ENCODE data around the gene TXK.

Gene TXK

GRCh38 chr4:48068182-48068581 is 65.9 kb downstream of the TXK start:
- Histone ChIP-seq H3K9me3 (ENCODE audit: low read length) (no peaks in the 10 kb centered on the region), H3K79me2 (ENCODE audit: insufficient read depth, low read length) (no peaks in the 10 kb centered on the region), H3K4me3 (ENCODE audit: low read depth, low read length, poor library complexity, severe bottlenecking) (no peak overlapping the region), H3K4me2 (ENCODE audit: low read length) (no peak overlapping the region), H3K9me2 (ENCODE audit: low read depth, low read length) (no peaks in the 10 kb centered on the region), H3K9ac (ENCODE audit: low read length) (no peak overlapping the region), H2AFZ (ENCODE audit: low read length) (no peak overlapping the region), H3K27ac (ENCODE audit: low read depth, low read length, poor library complexity, severe bottlenecking) (no peak overlapping the region), H3K4me1 (ENCODE audit: insufficient read depth, low read length, severe bottlenecking) (no peaks in the 10 kb centered on the region), H4K20me1 (ENCODE audit: insufficient read depth, low read length) (no peaks in the 10 kb centered on the region), H3K36me3 (ENCODE audit: insufficient read depth, low read length) (no peaks in the 10 kb centered on the region), H3K27me3 (ENCODE audit: insufficient read depth, low read length) (no peaks in the 10 kb centered on the region), H3F3A (ENCODE audit: insufficient read depth, low read length) (no peaks in the 10 kb centered on the region)
- TF ChIP-seq CTCF (IDR thresholded peaks at IDR 0.05; ENCODE audit: low read length) (no peak), EZH2 (IDR thresholded peaks at IDR 0.05; ENCODE audit: borderline replicate concordance, low read length) (no peak)

- no peak overlapping the region for H2AFZ ChIP-seq (ENCODE audit: low read length)
- H3K4me3 ChIP-seq (ENCODE audit: low read depth, low read length, poor library complexity, severe bottlenecking), result no peak overlapping the region
- no peaks in the 10 kb centered on the region for H3K27me3 ChIP-seq (ENCODE audit: insufficient read depth, low read length)
- H3K27ac ChIP-seq (ENCODE audit: low read depth, low read length, poor library complexity, severe bottlenecking), result no peak overlapping the region
- TF ChIP-seq CTCF (IDR thresholded peaks at IDR 0.05; ENCODE audit: low read length), result no peak
- TF ChIP-seq EZH2 (IDR thresholded peaks at IDR 0.05; ENCODE audit: borderline replicate concordance, low read length), result no peak
- H4K20me1 ChIP-seq (ENCODE audit: insufficient read depth, low read length), result no peaks in the 10 kb centered on the region
- no peak overlapping the region for H3K4me2 ChIP-seq (ENCODE audit: low read length)
- H3K4me1 ChIP-seq (ENCODE audit: insufficient read depth, low read length, severe bottlenecking), result no peaks in the 10 kb centered on the region
- H3F3A ChIP-seq (ENCODE audit: insufficient read depth, low read length), result no peaks in the 10 kb centered on the region
- no peaks in the 10 kb centered on the region for H3K9me3 ChIP-seq (ENCODE audit: low read length)
- H3K36me3 ChIP-seq (ENCODE audit: insufficient read depth, low read length), result no peaks in the 10 kb centered on the region
- H3K9ac ChIP-seq (ENCODE audit: low read length), result no peak overlapping the region
- no peaks in the 10 kb centered on the region for H3K9me2 ChIP-seq (ENCODE audit: low read depth, low read length)
- H3K79me2 ChIP-seq (ENCODE audit: insufficient read depth, low read length), result no peaks in the 10 kb centered on the region
Observed at GRCh38 chr4:48067536-48067935, 66.5 kb downstream of the TXK start.

DNA sequence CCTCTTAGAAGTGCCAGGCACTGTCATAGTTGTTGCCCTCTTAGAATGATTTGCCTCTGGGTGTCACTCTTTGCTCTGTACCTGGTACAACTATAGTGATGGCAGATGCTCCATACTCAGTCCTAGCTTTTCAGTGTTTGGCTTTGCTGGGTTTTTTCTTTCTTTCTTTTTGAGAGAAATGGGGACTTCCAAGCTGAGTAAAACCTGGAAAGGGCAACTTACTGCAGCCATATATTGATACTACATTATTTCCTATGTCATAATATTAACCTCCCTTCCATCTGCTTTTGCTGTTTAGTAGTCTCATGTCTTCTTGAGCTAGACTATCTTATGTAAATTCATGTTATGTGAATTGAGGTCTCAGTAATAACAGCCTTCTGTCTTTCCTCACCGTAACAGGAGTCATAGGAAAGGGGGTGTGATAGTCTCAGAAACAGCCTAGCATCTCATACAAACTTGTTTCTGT is 68.4 kb downstream of the TXK start:
- Histone ChIP-seq H3K4me3 (ENCODE audit: low read depth, low read length, poor library complexity, severe bottlenecking) (no peak overlapping the region), H3K36me3 (ENCODE audit: insufficient read depth, low read length) (no peaks in the 10 kb centered on the region), H3K4me1 (ENCODE audit: insufficient read depth, low read length, severe bottlenecking) (no peaks in the 10 kb centered on the region), H2AFZ (ENCODE audit: low read length) (no peak overlapping the region), H3K27me3 (ENCODE audit: insufficient read depth, low read length) (no peaks in the 10 kb centered on the region), H3K9me3 (ENCODE audit: low read length) (no peaks in the 10 kb centered on the region), H3K27ac (ENCODE audit: low read depth, low read length, poor library complexity, severe bottlenecking) (no peak overlapping the region), H3K79me2 (ENCODE audit: insufficient read depth, low read length) (no peaks in the 10 kb centered on the region), H3F3A (ENCODE audit: insufficient read depth, low read length) (no peaks in the 10 kb centered on the region), H3K9me2 (ENCODE audit: low read depth, low read length) (no peaks in the 10 kb centered on the region), H4K20me1 (ENCODE audit: insufficient read depth, low read length) (no peaks in the 10 kb centered on the region), H3K9ac (ENCODE audit: low read length) (no peak overlapping the region), H3K4me2 (ENCODE audit: low read length) (no peak overlapping the region)
- TF ChIP-seq EZH2 (IDR thresholded peaks at IDR 0.05; ENCODE audit: borderline replicate concordance, low read length), result no peak
- TF ChIP-seq CTCF (IDR thresholded peaks at IDR 0.05; ENCODE audit: low read length), result no peak
